ENCODE results near the gene URB1.

The URB1 gene

DNA sequence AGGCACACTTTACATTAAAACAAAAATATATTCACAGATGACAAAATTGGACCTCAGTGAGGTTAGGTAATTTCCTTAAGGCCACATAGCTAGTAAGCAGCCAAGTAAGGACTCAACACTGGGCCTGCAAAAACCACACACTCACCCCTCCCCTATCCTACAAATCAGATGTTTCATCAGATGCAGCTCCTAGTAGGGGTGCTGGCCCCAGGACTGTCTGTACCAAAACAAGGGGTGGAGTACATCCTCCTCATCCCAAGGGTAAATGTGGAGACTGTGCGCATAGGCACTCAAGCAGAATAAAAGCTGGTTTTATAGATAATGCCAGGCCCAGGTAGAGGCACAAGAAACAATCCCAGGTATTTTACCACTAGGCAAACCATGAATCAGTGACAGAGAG is 25.7 kb downstream of the URB1 start:
- no peak overlapping the region for H3K4me3 ChIP-seq (ENCODE audit: low read depth, low read length)
- no peak for TF ChIP-seq MYC (IDR thresholded peaks at IDR 0.05; ENCODE audit: low read depth, low read length)
- TF ChIP-seq, protein P1, sequence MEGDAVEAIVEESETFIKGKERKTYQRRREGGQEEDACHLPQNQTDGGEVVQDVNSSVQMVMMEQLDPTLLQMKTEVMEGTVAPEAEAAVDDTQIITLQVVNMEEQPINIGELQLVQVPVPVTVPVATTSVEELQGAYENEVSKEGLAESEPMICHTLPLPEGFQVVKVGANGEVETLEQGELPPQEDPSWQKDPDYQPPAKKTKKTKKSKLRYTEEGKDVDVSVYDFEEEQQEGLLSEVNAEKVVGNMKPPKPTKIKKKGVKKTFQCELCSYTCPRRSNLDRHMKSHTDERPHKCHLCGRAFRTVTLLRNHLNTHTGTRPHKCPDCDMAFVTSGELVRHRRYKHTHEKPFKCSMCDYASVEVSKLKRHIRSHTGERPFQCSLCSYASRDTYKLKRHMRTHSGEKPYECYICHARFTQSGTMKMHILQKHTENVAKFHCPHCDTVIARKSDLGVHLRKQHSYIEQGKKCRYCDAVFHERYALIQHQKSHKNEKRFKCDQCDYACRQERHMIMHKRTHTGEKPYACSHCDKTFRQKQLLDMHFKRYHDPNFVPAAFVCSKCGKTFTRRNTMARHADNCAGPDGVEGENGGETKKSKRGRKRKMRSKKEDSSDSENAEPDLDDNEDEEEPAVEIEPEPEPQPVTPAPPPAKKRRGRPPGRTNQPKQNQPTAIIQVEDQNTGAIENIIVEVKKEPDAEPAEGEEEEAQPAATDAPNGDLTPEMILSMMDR (IDR thresholded peaks at IDR 0.05; ENCODE audit: low read depth, low read length) = no peak
- TF ChIP-seq, protein P2, sequence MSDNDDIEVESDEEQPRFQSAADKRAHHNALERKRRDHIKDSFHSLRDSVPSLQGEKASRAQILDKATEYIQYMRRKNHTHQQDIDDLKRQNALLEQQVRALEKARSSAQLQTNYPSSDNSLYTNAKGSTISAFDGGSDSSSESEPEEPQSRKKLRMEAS (IDR thresholded peaks at IDR 0.05; ENCODE audit: low read depth, low read length) = no peak
- no peak for TF ChIP-seq POLR2A (IDR thresholded peaks at IDR 0.05; ENCODE audit: extremely low read depth, insufficient read length)
- DNase-seq (ENCODE audit: low read depth) = no peak

DNA sequence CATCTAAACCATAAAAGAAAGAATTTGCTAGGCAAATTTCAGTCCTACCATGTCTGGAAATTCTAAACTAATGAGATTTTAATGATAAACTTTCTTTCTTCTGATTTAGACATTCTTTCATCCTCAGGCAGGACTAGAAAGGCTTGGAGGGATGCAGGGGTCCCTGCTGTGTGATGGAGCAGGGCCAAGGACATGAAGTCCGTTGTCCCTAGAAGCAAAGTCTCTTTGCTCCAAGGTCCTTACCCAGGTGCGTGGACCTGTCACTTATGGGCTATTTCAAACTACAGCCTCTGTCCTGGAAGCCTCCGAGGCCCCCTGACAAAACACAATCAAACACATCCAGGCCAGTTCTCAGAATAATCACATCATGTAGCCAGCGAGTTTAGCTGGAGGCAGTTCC is 26.6 kb downstream of the URB1 start:
- no peak for TF ChIP-seq POLR2A (IDR thresholded peaks at IDR 0.05; ENCODE audit: extremely low read depth, insufficient read length)
- no peak overlapping the region for H3K4me3 ChIP-seq (ENCODE audit: low read depth, low read length)
- DNase-seq (ENCODE audit: low read depth) = no peak

DNA sequence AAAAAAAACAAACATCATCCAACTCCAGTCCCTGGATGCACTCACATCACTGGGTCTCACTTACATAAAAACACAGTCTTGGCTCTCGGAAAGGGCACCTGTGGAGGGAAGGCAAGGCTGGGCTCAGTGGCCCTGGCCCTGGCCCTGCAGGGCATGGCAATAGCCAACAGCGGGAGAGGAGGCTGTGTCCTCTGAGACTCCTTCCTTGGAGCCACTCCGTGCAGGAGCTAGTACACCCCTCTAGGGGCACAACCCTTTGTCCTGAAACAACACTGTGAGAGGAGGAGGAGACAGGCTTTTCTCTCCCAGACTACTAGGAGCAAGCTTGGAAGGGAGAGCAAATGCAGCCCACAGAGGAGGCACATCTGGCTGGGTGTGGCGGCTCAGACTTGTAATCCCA is 28.0 kb downstream of the URB1 start:
- no peak for DNase-seq (ENCODE audit: low read depth)
- TF ChIP-seq POLR2A (IDR thresholded peaks at IDR 0.05; ENCODE audit: extremely low read depth, insufficient read length) = no peak
- TF ChIP-seq MYC (IDR thresholded peaks at IDR 0.05; ENCODE audit: low read depth, low read length) = no peak
- TF ChIP-seq, protein P2 (IDR thresholded peaks at IDR 0.05; ENCODE audit: low read depth, low read length) = no peak
- TF ChIP-seq, protein P1 (IDR thresholded peaks at IDR 0.05; ENCODE audit: low read depth, low read length) = no peak
- H3K4me3 ChIP-seq (ENCODE audit: low read depth, low read length) = no peak overlapping the region

DNA sequence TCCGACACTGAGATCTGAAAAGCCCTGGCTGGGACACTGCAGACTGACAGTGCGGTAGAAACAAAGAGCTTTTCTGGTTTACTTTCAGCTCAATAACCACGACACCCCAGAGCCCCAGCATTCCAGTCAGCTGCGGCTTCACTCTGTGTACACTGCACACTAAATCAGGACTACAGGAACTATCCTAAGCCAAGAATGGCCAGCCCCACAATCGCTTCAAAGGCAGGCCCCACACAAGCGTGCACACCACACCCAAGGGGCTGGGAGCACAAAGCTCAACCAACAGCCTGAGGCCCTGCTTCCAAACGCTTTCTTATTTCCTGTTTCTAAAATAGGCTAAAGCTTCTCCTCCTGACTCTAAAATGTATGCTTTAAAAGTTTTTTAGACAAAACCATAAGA is 28.4 kb downstream of the URB1 start:
- TF ChIP-seq, protein P2 (IDR thresholded peaks at IDR 0.05; ENCODE audit: low read depth, low read length) = no peak
- TF ChIP-seq, protein P1 (IDR thresholded peaks at IDR 0.05; ENCODE audit: low read depth, low read length) = no peak
- TF ChIP-seq MYC (IDR thresholded peaks at IDR 0.05; ENCODE audit: low read depth, low read length) = no peak
- TF ChIP-seq POLR2A (IDR thresholded peaks at IDR 0.05; ENCODE audit: extremely low read depth, insufficient read length) = no peak
- H3K4me3 ChIP-seq (ENCODE audit: low read depth, low read length) = no peak overlapping the region
- DNase-seq (ENCODE audit: low read depth) = no peak

DNA sequence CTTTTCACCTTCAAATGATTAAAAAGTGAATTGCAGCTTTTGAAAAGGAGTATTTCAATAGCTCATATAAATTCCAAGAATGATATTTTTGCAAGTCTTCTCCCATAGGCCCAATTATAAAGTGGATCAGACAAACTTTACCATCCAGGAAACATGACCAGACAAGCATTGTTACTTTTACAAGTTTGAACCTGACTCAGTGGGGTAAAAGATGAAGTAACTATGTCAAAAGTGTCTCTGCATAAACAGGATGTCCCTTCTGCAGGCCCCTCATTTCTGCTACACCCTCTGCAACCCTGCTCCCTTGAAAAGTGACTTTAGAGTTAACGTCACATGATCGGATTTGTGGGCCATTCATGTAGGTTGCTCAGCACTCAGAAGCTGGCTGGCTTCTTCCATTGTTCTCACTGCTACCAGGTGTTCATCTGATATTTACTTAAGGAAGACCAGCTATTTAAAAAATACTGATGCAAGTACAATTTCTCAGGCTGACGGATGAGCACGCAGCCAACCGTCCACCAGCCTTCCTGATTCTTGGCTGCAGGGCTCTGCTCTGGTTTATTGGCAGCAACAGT is 32.3 kb downstream of the URB1 start:
- TF ChIP-seq, protein P2 (IDR thresholded peaks at IDR 0.05; ENCODE audit: low read depth, low read length) = no peak
- TF ChIP-seq POLR2A (IDR thresholded peaks at IDR 0.05; ENCODE audit: extremely low read depth, insufficient read length) (no peak), MYC (IDR thresholded peaks at IDR 0.05; ENCODE audit: low read depth, low read length) (no peak)
- TF ChIP-seq, protein P1 (IDR thresholded peaks at IDR 0.05; ENCODE audit: low read depth, low read length) = no peak
- H3K4me3 ChIP-seq (ENCODE audit: low read depth, low read length) = no peak overlapping the region
- no peak for DNase-seq (ENCODE audit: low read depth)

DNA sequence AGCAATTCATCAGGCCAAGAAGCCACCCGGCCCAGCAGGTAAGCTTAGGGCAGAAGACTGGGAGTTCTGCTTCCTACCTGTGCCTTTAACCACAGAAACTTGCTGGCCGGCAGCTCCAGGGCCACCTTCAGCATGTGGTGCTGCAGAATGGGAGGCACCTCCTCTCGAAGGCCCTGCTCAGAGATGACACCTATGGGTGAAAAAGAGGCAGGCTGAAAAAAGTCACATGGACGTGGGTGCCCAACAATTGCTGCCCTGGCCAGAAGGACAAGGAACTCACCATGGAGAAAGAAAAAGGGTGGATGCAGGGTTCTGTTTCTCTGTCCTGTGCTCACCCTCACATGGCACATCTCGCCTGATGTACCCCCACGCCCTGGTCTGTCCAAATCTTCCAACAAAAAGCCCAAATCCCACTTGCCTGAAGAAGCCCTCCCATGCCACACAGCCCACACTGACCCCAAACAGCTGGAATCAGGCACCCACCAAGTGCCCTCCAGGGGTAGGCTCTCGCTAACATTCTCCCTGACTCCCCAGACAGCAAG is 33.0 kb downstream of the URB1 start:
- TF ChIP-seq, protein P2 (IDR thresholded peaks at IDR 0.05; ENCODE audit: low read depth, low read length) = peak; percentile 14; the same call in 1 of the 2 replicates
- TF ChIP-seq, protein P1 (IDR thresholded peaks at IDR 0.05; ENCODE audit: low read depth, low read length) = peak; percentile 10
- no peak for TF ChIP-seq MYC (IDR thresholded peaks at IDR 0.05; ENCODE audit: low read depth, low read length)
- no peak for TF ChIP-seq POLR2A (IDR thresholded peaks at IDR 0.05; ENCODE audit: extremely low read depth, insufficient read length)
- no peak overlapping the region for H3K4me3 ChIP-seq (ENCODE audit: low read depth, low read length)
- peak; percentile 12 for DNase-seq (ENCODE audit: low read depth)

Measured in NB4 (cell line).